Esophagus squamous epithelium (tissue), 4 donors: ENCODE data around the gene ANLN.

Experiments used
- POLR2A ChIP-seq, 4 donors: fragments of 450-650 bp; IDR thresholded peaks; one replicate each; pipeline ENCODE4 v1.6.1; 2017; ENCODE audit warnings: antibody characterized with exemption in 4 of 4, mild to moderate bottlenecking in 4 of 4, moderate library complexity in 3 of 4
- TF ChIP-seq, protein P1 (sequence below), 6 experiments: fragments of 450-650 bp in 4 of 6; fragments of 200-600 bp in 2 of 6; sonication (generic) in 2 of 6; IDR thresholded peaks; one replicate each; pipeline ENCODE4 v1.5.1; 2016 to 2019; ENCODE audit warnings: antibody characterized with exemption in 6 of 6, mild to moderate bottlenecking in 4 of 6, moderate library complexity in 4 of 6

DNA sequence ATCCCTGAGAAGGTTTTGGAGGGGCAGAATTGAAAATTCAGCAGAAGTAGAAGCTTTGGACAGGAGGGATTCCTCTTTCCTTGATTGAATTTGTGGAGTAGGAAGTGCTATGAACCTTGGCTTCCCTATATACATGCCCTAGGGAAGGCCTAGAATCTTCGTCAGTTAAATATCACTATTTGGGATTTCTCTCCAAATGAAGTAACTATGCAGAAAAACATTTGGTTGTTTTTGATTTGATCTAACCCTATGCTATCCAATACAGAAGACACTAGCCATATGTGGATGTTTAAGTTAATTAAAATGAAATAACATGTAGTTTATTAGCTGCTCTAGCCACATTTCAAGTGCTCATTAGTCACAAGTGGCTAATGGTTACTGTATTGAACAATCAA lies 15.7 kb downstream of the ANLN start:
- TF ChIP-seq, protein P1, sequence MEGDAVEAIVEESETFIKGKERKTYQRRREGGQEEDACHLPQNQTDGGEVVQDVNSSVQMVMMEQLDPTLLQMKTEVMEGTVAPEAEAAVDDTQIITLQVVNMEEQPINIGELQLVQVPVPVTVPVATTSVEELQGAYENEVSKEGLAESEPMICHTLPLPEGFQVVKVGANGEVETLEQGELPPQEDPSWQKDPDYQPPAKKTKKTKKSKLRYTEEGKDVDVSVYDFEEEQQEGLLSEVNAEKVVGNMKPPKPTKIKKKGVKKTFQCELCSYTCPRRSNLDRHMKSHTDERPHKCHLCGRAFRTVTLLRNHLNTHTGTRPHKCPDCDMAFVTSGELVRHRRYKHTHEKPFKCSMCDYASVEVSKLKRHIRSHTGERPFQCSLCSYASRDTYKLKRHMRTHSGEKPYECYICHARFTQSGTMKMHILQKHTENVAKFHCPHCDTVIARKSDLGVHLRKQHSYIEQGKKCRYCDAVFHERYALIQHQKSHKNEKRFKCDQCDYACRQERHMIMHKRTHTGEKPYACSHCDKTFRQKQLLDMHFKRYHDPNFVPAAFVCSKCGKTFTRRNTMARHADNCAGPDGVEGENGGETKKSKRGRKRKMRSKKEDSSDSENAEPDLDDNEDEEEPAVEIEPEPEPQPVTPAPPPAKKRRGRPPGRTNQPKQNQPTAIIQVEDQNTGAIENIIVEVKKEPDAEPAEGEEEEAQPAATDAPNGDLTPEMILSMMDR (IDR thresholded peaks at IDR 0.05), result no peak
- TF ChIP-seq POLR2A (IDR thresholded peaks at IDR 0.05), result no peak
